Hepatocyte (in vitro differentiated cells): ENCODE results near the gene NHSL1. TPM values are rescaled to one million over a fixed set of nuclear protein-coding genes. Genes with fewer than 3 reads are reported as not detected.
"Not testable (repeated sequence)": the region's sequence is repeated elsewhere in the genome, so short reads cannot be mapped to it uniquely, and the experiment has no call there.

Experiments
- DNase-seq: peaks from one replicate; pipeline ENCODE4 v3.0.0-alpha.2; 2016; ENCODE audit warnings: low spot score
- H2AFZ ChIP-seq: fragments of 200-600 bp; sonication (generic); 2 replicates; pipeline ENCODE4 v1.6.0; 2016; ENCODE audit warnings: antibody characterized with exemption, mild to moderate bottlenecking
- H3K27ac ChIP-seq: fragments of 200-600 bp; sonication (generic); 2 replicates; pipeline ENCODE4 v1.5.1; 2016; ENCODE audit warnings: mild to moderate bottlenecking
- H3K27me3 ChIP-seq: fragments of 200-600 bp; sonication (generic); 2 replicates; pipeline ENCODE4 v1.6.1; 2016
- H3K36me3 ChIP-seq: fragments of 200-600 bp; sonication (generic); replicated peaks from 2 replicates; pipeline ENCODE4 v1.5.1; 2016; ENCODE audit warnings: low read depth; ENCODE audit not compliant: insufficient read depth
- H3K4me1 ChIP-seq: fragments of 200-600 bp; sonication (generic); 2 replicates; pipeline ENCODE4 v1.5.1; 2016; ENCODE audit warnings: mild to moderate bottlenecking, moderate library complexity; ENCODE audit not compliant: insufficient read depth
- H3K4me2 ChIP-seq: fragments of 200-600 bp; sonication (generic); 2 replicates; pipeline ENCODE4 v1.6.0; 2016
- H3K4me3 ChIP-seq: fragments of 200-600 bp; sonication (generic); 2 replicates; pipeline ENCODE4 v1.5.1; 2016; ENCODE audit warnings: mild to moderate bottlenecking
- H3K79me2 ChIP-seq: fragments of 200-600 bp; sonication (generic); 2 replicates; pipeline ENCODE4 v1.6.0; 2017; ENCODE audit warnings: mild to moderate bottlenecking
- H3K9me2 ChIP-seq: fragments of 200-600 bp; sonication (generic); replicated peaks from 2 replicates; pipeline ENCODE4 v1.6.0; 2017; ENCODE audit warnings: mild to moderate bottlenecking; ENCODE audit not compliant: insufficient read depth
- H3K9me3 ChIP-seq: fragments of 200-600 bp; sonication (generic); 2 replicates; pipeline ENCODE4 v1.5.1; 2016; ENCODE audit warnings: low read depth, mild to moderate bottlenecking
- H4K20me1 ChIP-seq: fragments of 200-600 bp; sonication (generic); 2 replicates; pipeline ENCODE4 v1.6.0; 2016; ENCODE audit warnings: mild to moderate bottlenecking; ENCODE audit not compliant: insufficient read depth, poor library complexity, severe bottlenecking
- EZH2 ChIP-seq: fragments of 200-600 bp; sonication (generic); IDR thresholded peaks from 2 replicates; pipeline ENCODE4 v1.6.1; 2016; ENCODE audit warnings: antibody characterized with exemption, mild to moderate bottlenecking, borderline replicate concordance
- EZH2phosphoT487 ChIP-seq: fragments of 200-600 bp; sonication (generic); IDR thresholded peaks from one replicate; pipeline ENCODE4 v1.6.1; 2018; ENCODE audit warnings: antibody characterized with exemption, mild to moderate bottlenecking, low read depth, moderate library complexity; ENCODE audit not compliant: unreplicated experiment, severe bottlenecking
- whole genome bisulfite sequencing: methylation state at CpG from one replicate; pipeline ENCODE4 v1.1.6; 2016; ENCODE audit warnings: low lambda C conversion rate; ENCODE audit errors: missing lambda C conversion rate; 5-methylcytosine and 5-hydroxymethylcytosine counted together
- polyA plus RNA-seq: library from polyadenylated mRNA; unstranded; fragments of >200 nt; fragmentation: Nextera tagmentation; extraction: Ambion mirVana; gene quantifications from 2 replicates; pipeline ENCODE4 v1.2.1, GENCODE V29; 2016
- total RNA-seq: library from RNA; depleted of rRNA; stranded (reverse); fragments of >200 nt; gene quantifications from 2 replicates; pipeline ENCODE4 v1.2.3, GENCODE V29; 2014
- TF ChIP-seq, protein P1 (sequence below): fragments of 200-600 bp; sonication (generic); IDR thresholded peaks from 2 replicates; pipeline ENCODE4 v1.5.1; 2016; ENCODE audit warnings: antibody characterized with exemption, mild to moderate bottlenecking; ENCODE audit not compliant: poor library complexity

NHSL1 gene
- total and polyA plus RNA-seq, 2 experiments from 2014 or later, result 39.0 to 58.0 TPM

DNA sequence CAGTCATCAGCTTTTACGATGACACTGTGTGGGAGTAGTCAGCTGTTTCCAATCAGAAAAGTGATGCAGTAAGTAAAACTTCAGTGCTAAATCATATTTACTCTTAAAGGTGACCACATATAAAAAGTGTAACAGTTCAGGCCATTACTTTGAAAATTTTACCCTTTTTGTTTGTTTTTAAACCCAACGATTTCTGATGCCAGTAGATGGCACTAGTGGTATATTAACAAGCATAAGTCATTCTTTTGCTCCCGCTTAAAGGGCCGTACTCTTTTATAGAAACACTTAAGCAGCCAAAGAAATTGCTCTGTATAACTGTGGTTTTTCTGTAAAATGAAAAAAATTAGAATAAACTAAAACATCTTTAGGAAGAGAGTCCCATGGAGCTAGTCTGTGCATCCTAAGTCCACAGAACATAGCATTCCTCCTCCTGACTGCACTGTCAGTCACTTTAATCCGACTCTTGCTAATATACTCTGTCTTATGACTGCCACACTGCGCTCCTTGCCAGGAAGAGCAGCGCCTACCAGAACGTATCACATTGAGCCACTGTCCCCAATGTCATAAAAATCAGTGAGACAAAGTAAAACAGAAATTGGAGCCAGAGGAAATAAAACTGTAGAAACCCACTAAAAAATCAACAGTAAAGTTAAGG is 70.2 kb downstream of the NHSL1 start:
- Histone ChIP-seq H2AFZ (no peak overlapping the region), H3K4me1 (no peaks in the 10 kb centered on the region), H4K20me1 (no peaks in the 10 kb centered on the region), H3K4me3 (no peak overlapping the region), H3K9me2 (no peaks in the 10 kb centered on the region), H3K79me2 (no peaks in the 10 kb centered on the region), H3K9me3 (no peaks in the 10 kb centered on the region), H3K27me3 (no peaks in the 10 kb centered on the region), H3K4me2 (peak overlapping the region; percentile 2), H3K27ac (peak overlapping the region; percentile 20), H3K36me3 (no peaks in the 10 kb centered on the region)
- WGBS, result 46% methylated on average over 8 of the region's 8 CpGs
- DNase-seq, result peak; percentile 69
- TF ChIP-seq EZH2phosphoT487, result no peak
- TF ChIP-seq, protein P1, sequence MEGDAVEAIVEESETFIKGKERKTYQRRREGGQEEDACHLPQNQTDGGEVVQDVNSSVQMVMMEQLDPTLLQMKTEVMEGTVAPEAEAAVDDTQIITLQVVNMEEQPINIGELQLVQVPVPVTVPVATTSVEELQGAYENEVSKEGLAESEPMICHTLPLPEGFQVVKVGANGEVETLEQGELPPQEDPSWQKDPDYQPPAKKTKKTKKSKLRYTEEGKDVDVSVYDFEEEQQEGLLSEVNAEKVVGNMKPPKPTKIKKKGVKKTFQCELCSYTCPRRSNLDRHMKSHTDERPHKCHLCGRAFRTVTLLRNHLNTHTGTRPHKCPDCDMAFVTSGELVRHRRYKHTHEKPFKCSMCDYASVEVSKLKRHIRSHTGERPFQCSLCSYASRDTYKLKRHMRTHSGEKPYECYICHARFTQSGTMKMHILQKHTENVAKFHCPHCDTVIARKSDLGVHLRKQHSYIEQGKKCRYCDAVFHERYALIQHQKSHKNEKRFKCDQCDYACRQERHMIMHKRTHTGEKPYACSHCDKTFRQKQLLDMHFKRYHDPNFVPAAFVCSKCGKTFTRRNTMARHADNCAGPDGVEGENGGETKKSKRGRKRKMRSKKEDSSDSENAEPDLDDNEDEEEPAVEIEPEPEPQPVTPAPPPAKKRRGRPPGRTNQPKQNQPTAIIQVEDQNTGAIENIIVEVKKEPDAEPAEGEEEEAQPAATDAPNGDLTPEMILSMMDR, result peak; percentile 70

DNA sequence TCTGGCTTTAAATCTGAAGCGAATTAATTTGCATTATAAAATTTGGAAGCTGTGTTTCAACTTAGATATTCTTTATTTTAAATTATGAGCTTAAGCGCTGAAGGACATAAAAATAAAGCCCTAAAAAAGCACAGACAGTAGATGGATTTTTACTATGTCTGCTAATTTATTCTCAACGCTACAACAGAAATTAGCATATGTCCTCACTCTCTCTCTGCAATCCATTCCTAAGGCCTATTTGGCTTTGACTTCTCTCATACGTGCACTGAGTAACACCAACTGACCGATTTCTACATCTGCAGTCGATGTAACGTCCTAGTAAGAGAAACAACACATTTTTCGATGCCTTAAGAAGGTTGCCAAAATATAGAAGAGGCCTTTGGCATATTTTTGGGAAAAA is 71.6 kb downstream of the NHSL1 start:
- Histone ChIP-seq H3K9me2 (no peaks in the 10 kb centered on the region), H3K4me3 (no peak overlapping the region), H2AFZ (no peak overlapping the region), H3K79me2 (no peaks in the 10 kb centered on the region), H3K36me3 (no peaks in the 10 kb centered on the region), H3K27ac (no peak overlapping the region), H3K4me1 (no peaks in the 10 kb centered on the region), H4K20me1 (no peaks in the 10 kb centered on the region), H3K9me3 (no peaks in the 10 kb centered on the region), H3K27me3 (no peaks in the 10 kb centered on the region), H3K4me2 (no peak overlapping the region)
- WGBS, result 91% methylated on average over 8 of the region's 8 CpGs
- TF ChIP-seq EZH2phosphoT487 (no peak), EZH2 (no peak)
- TF ChIP-seq, protein P1, result no peak
- no peak for DNase-seq

DNA sequence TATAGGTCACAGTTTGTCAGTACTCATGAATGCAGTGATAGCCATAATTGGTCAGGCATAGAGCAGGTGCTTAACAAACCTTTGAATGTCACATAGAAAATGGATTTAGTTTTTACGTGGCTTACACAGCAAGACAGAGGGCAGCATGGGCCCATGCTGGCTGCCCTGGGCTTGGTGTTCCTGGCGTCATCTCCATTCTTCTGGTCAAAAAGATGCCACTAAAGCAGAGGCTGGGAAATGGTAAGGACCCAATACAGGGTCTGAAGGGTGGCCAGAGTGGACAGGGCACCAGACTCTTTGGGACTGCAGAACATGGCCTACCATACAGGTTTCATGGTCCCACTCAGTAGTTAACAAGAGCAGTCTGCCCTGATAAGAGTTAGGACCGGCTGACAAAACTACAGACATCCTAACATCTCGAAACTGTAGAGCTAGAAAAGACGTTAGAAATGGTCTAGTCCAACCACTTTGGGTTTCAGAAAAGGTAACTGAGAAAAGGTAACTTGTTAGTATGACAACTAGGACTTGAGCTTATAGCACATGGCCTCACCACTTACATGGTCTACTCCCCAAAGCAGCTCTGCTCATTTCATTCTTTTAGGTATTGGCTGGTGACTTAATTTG is 72.7 kb downstream of the NHSL1 start:
- Histone ChIP-seq H2AFZ (no peak overlapping the region), H3K4me1 (no peaks in the 10 kb centered on the region), H3K36me3 (no peaks in the 10 kb centered on the region), H3K9me3 (no peaks in the 10 kb centered on the region), H4K20me1 (no peaks in the 10 kb centered on the region), H3K79me2 (no peaks in the 10 kb centered on the region), H3K9me2 (no peaks in the 10 kb centered on the region), H3K27ac (no peak overlapping the region), H3K4me2 (no peak overlapping the region), H3K27me3 (no peaks in the 10 kb centered on the region), H3K4me3 (no peak overlapping the region)
- no peak for DNase-seq
- TF ChIP-seq, protein P1, result no peak
- TF ChIP-seq EZH2 (no peak), EZH2phosphoT487 (no peak)
- 91% methylated on average over 5 of the region's 5 CpGs for WGBS

DNA sequence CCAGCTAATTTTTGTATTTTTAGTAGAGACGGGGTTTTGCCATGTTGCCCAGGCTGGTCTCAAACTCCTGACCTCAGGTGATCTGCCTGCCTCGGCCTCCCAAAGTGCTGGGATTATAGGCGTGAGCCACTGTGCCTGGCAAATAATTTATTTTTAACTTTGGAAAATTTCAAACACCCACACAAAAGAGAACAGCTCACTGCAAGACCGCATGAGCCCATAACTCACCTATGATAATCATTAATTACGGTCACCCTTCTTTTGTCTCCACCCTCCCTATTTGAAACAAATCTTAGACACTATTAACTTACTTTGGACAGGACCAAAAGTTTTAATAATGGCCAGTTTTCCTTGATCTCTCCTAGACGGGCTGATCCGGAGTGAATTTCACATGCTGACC is 74.0 kb downstream of the NHSL1 start:
- H3K36me3 ChIP-seq, H3K9me3 ChIP-seq, H4K20me1 ChIP-seq, H3K27me3 ChIP-seq, DNase-seq, H2AFZ ChIP-seq, H3K27ac ChIP-seq, H3K9me2 ChIP-seq, H3K4me2 ChIP-seq, H3K79me2 ChIP-seq, H3K4me1 ChIP-seq, H3K4me3 ChIP-seq: not testable (repeated sequence)
- WGBS, result 95% methylated on average over 7 of the region's 7 CpGs
